Mucosa of descending colon (tissue), 3 donors: ENCODE results near the gene RASGRF2. TPM values are rescaled to one million over a fixed set of nuclear protein-coding genes. Genes with fewer than 3 reads are reported as not detected.
"Not testable (repeated sequence)": the region's sequence is repeated elsewhere in the genome, so short reads cannot be mapped to it uniquely, and the experiment has no call there.

Experiments
- ATAC-seq: fragments of 200-7000 bp; cut with Tn5 transposase; one replicate; pipeline ENCODE4 v1.9.1; 2020; ENCODE audit warnings: mild to moderate bottlenecking, moderate library complexity
- DNase-seq, 3 donors: peaks; one replicate each; pipeline ENCODE4 v3.0.0-alpha.2; 2020
- H3K36me3 ChIP-seq: fragments of 200-600 bp; one replicate; pipeline ENCODE4 v1.8.0; 2021; ENCODE audit warnings: low read depth, mild to moderate bottlenecking
- H3K4me1 ChIP-seq: fragments of 200-600 bp; one replicate; pipeline ENCODE4 v1.8.0; 2021; ENCODE audit warnings: low read depth, mild to moderate bottlenecking
- H3K4me3 ChIP-seq: fragments of 200-600 bp; one replicate; pipeline ENCODE4 v1.8.0; 2021; ENCODE audit warnings: mild to moderate bottlenecking
- H3K9me3 ChIP-seq: fragments of 200-600 bp; one replicate; pipeline ENCODE4 v1.8.0; 2021; ENCODE audit warnings: mild to moderate bottlenecking
- intact Hi-C, 2 donors: fragments of 100-400 bp; cut with DNase I in 1 of 2; cut with micrococcal nuclease in 1 of 2; formaldehyde crosslinking; loops; one replicate each; pipeline versions ENCODE4 v1.11.0 to v1.11.1; 2022; cut with DNase I, micrococcal nuclease
- total RNA-seq, 3 donors: library from RNA; stranded (reverse); fragmentation: NEBNext Ultra II Directional in 2 of 3; extraction: Animal tissue kit (Norgen Biotek cat#: 25700) in 2 of 3; gene quantifications; one replicate each; pipeline versions ENCODE4 v1.2.1 to v1.2.4, GENCODE V29; 2021 to 2023
- TF ChIP-seq, protein P1 (sequence below): fragments of 200-600 bp; IDR thresholded peaks from one replicate; pipeline ENCODE4 v1.8.0; 2022; ENCODE audit warnings: antibody characterized with exemption, mild to moderate bottlenecking
- donor health status: DM: no; HTN: no; CAD: no; lungs with moderate emphysema.
- donor health status: DM: no; HTN: no; CAD: no.
- donor health status: DM: no; HTN: yes; CAD: no.

RASGRF2 gene
- total RNA-seq, 3 donors from 2014 or later: 2.0 to 8.0 (median 2.9) TPM

DNA sequence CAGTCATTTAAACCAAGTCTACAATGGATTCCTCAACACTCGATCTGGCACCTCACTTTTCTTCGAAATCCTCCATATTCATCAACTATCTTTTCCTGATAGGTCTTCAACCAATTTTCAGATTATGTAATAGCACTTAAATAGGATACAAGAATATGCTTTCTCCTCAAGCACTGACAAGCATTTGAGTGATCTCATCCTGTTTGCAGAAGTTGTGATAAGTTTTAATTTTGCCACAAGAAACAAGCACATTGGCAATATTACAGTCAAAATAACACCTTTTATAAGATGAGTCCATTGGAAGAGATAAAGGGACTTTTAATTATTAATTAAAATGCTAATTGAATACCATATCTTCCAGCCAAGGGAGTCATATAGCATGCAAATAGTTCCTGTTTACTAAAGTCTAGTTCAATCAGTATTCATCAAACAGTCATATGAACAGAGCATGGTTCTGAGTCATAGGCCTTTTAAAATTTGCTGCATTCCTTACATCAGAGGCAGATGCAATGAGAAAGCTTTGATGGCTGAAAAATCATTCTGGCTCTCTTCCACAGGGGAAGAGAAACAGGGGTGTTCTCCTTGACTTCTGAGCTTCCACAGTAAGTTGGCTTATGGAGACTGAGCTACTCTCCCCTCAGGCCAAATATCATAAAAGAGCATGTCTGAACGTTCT is 308.5 kb downstream of the RASGRF2 start:
- Histone ChIP-seq H3K36me3 (no peaks in the 10 kb centered on the region), H3K9me3 (no peaks in the 10 kb centered on the region), H3K4me1 (no peaks in the 10 kb centered on the region), H3K4me3 (no peak overlapping the region)
- TF ChIP-seq, protein P1, sequence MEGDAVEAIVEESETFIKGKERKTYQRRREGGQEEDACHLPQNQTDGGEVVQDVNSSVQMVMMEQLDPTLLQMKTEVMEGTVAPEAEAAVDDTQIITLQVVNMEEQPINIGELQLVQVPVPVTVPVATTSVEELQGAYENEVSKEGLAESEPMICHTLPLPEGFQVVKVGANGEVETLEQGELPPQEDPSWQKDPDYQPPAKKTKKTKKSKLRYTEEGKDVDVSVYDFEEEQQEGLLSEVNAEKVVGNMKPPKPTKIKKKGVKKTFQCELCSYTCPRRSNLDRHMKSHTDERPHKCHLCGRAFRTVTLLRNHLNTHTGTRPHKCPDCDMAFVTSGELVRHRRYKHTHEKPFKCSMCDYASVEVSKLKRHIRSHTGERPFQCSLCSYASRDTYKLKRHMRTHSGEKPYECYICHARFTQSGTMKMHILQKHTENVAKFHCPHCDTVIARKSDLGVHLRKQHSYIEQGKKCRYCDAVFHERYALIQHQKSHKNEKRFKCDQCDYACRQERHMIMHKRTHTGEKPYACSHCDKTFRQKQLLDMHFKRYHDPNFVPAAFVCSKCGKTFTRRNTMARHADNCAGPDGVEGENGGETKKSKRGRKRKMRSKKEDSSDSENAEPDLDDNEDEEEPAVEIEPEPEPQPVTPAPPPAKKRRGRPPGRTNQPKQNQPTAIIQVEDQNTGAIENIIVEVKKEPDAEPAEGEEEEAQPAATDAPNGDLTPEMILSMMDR: no peak
- intact Hi-C loops: no loop called here
- DNase-seq (no peak), ATAC-seq (no peak)

DNA sequence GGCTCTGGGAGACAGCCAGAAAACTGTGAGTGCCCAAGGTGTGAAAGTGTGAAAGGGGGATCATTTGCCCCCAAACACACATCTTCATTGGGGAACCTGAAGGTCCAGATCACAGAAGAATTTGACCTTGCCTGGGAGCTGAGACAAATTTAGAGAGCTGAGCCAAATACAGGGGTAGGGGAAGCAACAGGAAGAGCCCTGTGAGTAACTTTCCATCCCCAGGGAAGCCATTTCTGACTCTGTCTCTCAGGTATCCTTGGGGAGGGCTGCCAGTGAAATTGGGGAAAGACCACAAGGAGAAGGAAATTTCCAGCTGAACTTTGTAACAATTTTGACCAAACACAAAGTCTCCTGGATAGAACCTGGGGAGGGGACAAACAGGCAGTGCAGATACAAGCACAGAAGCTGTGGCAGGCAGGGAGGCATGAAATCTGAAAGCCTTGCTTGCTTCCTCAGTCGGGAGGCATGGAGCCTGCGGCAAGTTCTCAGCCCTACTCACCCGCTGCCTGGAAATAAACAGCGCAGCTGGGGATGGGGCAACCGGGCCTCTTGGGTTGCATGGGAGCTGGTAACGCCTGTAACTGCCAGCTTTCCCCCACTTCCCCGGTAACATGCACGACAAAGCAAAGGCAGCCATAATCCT is 309.7 kb downstream of the RASGRF2 start:
- H3K36me3 ChIP-seq: no peaks in the 10 kb centered on the region
- DNase-seq: no peak
- intact Hi-C loops: no loop called here
- no peaks in the 10 kb centered on the region for H3K4me1 ChIP-seq
- H3K4me3 ChIP-seq: no peak overlapping the region
- TF ChIP-seq, protein P1: no peak
- no peaks in the 10 kb centered on the region for H3K9me3 ChIP-seq
- ATAC-seq: no peak

DNA sequence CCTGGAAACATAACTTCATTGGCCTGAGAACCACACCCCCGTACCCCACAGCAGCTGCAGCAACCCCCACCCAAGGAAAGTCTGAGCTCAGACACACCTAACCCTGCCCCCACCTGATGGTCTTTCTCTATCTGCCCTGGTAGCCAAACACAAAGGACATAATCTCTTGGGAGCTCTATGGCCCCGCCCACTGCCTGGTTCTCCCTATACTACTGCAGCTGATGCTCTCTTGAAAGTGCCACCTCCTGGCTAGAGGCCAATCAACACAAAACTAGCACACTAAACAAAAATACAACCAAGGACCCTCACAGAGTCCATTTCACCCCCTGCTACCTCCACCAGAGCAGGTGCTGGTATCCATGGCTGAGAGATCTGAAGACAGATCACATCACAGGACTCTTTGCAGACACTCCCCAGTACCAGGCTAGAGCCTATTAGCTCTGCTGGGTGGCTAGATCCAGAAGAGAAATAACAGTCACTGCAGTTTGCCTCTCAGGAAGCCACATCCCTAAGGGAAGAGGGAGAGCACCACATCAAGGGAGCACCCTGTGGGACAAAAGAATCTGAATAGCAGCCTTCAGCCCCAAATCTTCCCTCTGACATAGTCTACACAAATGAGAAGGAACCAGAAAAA is 310.3 kb downstream of the RASGRF2 start:
- H3K4me1 ChIP-seq, H3K4me3 ChIP-seq, DNase-seq, H3K9me3 ChIP-seq, intact Hi-C loops, ATAC-seq, H3K36me3 ChIP-seq: not testable (repeated sequence)
